ENCODE results near the gene AURKAIP1. TPM values are rescaled to one million over a fixed set of nuclear protein-coding genes. Genes with fewer than 3 reads are reported as not detected.
A peak's percentile ranks its signal among the peaks of the same experiment; 100 is the strongest.

AURKAIP1 gene
- total and polyA plus RNA-seq, 2 of the 13 experiments (the other 11 are each of a cell fraction or from before 2014, with no cell fraction given): 69.5 to 175 TPM

- no peak for TF ChIP-seq MYC (CRISPR knock-in tag; IDR thresholded peaks at IDR 0.05; ENCODE audit: borderline replicate concordance)
- no peak for TF ChIP-seq MAFK (conservative IDR thresholded peaks at IDR 0.05 in 1 of 2, IDR thresholded peaks at IDR 0.05 in 1 of 2; ENCODE audit: low read length in 2 of 2)
- TF ChIP-seq RAD51 (IDR thresholded peaks at IDR 0.05; ENCODE audit: borderline replicate concordance): no peak
- TF ChIP-seq ATF5 (CRISPR knock-in tag; IDR thresholded peaks at IDR 0.05; ENCODE audit: low read depth): no peak
- TF ChIP-seq HDAC2 (CRISPR knock-in tag; IDR thresholded peaks at IDR 0.05): 0 out of 2 replicates have a peak, but pooled peaks have one; percentile 32
- TF ChIP-seq IRX3 (CRISPR knock-in tag; IDR thresholded peaks at IDR 0.05; ENCODE audit: borderline replicate concordance, low read depth): no peak
- peak; percentile 35; the same call in 1 of the 2 replicates for TF ChIP-seq POLR2AphosphoS5 (IDR thresholded peaks at IDR 0.05; ENCODE audit: low read depth, low read length)
- no peak for TF ChIP-seq MTF2 (CRISPR knock-in tag; IDR thresholded peaks at IDR 0.05; ENCODE audit: borderline replicate concordance)
- TF ChIP-seq SKI (IDR thresholded peaks at IDR 0.05; ENCODE audit: partially characterized antibody): peak; percentile 47
- TF ChIP-seq, protein P1, sequence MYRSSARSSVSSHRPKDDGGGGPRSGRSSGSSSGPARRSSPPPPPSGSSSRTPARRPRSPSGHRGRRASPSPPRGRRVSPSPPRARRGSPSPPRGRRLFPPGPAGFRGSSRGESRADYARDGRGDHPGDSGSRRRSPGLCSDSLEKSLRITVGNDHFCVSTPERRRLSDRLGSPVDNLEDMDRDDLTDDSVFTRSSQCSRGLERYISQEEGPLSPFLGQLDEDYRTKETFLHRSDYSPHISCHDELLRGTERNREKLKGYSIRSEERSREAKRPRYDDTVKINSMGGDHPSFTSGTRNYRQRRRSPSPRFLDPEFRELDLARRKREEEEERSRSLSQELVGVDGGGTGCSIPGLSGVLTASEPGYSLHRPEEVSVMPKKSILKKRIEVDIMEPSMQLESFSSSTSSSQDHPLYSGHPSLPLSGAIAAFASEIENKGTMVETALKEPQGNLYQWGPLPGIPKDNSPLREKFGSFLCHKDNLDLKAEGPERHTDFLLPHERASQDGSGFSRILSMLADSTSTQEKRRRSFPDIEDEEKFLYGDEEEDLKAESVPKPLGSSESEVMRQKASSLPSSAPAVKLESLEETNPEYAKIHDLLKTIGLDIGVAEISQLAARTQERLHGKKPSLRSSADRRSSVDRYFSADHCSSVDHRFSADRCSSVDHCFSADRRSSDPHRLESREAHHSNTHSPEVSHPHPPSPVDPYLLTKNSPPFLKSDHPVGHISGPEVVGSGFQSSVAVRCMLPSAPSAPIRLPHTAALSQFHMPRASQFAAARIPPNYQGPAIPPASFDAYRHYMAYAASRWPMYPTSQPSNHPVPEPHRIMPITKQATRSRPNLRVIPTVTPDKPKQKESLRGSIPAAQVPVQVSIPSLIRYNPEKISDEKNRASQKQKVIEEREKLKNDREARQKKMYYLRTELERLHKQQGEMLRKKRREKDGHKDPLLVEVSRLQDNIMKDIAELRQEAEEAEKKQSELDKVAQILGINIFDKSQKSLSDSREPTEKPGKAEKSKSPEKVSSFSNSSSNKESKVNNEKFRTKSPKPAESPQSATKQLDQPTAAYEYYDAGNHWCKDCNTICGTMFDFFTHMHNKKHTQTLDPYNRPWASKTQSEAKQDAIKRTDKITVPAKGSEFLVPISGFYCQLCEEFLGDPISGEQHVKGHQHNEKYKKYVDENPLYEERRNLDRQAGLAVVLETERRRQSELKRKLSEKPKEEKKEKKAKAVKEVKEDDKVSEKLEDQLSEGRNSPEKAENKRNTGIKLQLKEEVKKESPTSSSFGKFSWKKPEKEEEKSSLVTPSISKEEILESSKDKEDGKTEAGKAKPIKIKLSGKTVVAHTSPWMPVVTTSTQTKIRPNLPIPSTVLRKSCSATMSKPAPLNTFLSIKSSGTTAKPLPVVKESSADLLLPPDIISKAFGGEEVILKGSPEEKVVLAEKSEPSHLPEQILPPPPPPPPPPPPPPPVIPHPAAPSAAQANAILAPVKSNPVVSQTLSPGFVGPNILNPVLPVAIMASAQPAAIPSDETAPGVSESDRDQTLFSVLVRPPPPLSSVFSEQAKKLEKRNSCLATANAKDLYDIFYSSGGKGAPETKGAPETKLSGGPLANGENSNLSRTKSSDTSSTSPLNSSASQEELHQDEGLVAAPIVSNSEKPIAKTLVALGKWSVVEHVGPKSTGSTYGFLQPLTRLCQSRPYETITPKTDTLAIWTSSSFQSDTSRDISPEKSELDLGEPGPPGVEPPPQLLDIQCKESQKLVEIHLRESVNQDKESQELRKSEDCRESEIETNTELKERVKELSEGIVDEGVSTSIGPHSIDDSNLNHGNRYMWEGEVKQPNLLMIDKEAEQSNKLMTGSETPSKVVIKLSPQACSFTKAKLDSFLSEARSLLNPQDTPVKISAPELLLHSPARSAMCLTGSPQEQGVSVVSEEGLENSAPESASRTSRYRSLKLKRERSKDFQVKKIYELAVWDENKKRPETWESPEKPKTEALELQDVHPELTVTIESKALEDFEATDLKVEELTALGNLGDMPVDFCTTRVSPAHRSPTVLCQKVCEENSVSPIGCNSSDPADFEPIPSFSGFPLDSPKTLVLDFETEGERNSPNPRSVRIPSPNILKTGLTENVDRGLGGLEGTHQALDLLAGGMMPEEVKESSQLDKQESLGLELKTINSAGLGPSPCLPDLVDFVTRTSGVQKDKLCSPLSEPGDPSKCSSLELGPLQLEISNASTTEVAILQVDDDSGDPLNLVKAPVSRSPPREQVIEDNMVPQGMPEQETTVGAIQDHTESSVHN (CRISPR knock-in tag; IDR thresholded peaks at IDR 0.05): no peak
- no peak for TF ChIP-seq ZC3H4 (CRISPR knock-in tag; IDR thresholded peaks at IDR 0.05; ENCODE audit: borderline replicate concordance)
- 0 out of 2 replicates have a peak, but pooled peaks have one; percentile 7 for TF ChIP-seq FOSL2 (CRISPR knock-in tag; IDR thresholded peaks at IDR 0.05)
- TF ChIP-seq GPN1 (CRISPR knock-in tag; IDR thresholded peaks at IDR 0.05; ENCODE audit: borderline replicate concordance): no peak
- TF ChIP-seq, protein P2, sequence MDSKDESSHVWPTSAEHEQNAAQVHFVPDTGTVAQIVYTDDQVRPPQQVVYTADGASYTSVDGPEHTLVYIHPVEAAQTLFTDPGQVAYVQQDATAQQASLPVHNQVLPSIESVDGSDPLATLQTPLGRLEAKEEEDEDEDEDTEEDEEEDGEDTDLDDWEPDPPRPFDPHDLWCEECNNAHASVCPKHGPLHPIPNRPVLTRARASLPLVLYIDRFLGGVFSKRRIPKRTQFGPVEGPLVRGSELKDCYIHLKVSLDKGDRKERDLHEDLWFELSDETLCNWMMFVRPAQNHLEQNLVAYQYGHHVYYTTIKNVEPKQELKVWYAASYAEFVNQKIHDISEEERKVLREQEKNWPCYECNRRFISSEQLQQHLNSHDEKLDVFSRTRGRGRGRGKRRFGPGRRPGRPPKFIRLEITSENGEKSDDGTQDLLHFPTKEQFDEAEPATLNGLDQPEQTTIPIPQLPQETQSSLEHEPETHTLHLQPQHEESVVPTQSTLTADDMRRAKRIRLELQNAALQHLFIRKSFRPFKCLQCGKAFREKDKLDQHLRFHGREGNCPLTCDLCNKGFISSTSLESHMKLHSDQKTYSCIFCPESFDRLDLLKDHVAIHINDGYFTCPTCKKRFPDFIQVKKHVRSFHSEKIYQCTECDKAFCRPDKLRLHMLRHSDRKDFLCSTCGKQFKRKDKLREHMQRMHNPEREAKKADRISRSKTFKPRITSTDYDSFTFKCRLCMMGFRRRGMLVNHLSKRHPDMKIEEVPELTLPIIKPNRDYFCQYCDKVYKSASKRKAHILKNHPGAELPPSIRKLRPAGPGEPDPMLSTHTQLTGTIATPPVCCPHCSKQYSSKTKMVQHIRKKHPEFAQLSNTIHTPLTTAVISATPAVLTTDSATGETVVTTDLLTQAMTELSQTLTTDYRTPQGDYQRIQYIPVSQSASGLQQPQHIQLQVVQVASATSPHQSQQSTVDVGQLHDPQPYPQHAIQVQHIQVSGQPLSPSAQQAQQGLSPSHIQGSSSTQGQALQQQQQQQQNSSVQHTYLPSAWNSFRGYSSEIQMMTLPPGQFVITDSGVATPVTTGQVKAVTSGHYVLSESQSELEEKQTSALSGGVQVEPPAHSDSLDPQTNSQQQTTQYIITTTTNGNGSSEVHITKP (CRISPR knock-in tag; IDR thresholded peaks at IDR 0.05; ENCODE audit: low read depth): no peak
- 0 out of 2 replicates have a peak, but pooled peaks have one; percentile 47 for TF ChIP-seq ZNF543 (CRISPR knock-in tag; IDR thresholded peaks at IDR 0.05)
- peak; percentile 38; the same call in 1 of the 2 replicates for TF ChIP-seq PHF8 (CRISPR knock-in tag; IDR thresholded peaks at IDR 0.05)
- no peak for TF ChIP-seq ZNF672 (CRISPR knock-in tag; IDR thresholded peaks at IDR 0.05)
- TF ChIP-seq LCORL (IDR thresholded peaks at IDR 0.05): no peak
- TF ChIP-seq LCORL (CRISPR knock-in tag; IDR thresholded peaks at IDR 0.05): peak; percentile 14; the same call in 1 of the 2 replicates
Observed at GRCh38 chr1:1361982-1362423, 13.0 kb downstream of the AURKAIP1 start (continued).
